Measurements from ENCODE around the gene MYEOV. TPM values are rescaled to one million over a fixed set of nuclear protein-coding genes. Genes with fewer than 3 reads are reported as not detected.

Gene MYEOV
- total and polyA plus RNA-seq, 2 of the 8 experiments (the other 6 are each of a cell fraction or from before 2014, with no cell fraction given), result 0.44 to 0.67 TPM

DNA sequence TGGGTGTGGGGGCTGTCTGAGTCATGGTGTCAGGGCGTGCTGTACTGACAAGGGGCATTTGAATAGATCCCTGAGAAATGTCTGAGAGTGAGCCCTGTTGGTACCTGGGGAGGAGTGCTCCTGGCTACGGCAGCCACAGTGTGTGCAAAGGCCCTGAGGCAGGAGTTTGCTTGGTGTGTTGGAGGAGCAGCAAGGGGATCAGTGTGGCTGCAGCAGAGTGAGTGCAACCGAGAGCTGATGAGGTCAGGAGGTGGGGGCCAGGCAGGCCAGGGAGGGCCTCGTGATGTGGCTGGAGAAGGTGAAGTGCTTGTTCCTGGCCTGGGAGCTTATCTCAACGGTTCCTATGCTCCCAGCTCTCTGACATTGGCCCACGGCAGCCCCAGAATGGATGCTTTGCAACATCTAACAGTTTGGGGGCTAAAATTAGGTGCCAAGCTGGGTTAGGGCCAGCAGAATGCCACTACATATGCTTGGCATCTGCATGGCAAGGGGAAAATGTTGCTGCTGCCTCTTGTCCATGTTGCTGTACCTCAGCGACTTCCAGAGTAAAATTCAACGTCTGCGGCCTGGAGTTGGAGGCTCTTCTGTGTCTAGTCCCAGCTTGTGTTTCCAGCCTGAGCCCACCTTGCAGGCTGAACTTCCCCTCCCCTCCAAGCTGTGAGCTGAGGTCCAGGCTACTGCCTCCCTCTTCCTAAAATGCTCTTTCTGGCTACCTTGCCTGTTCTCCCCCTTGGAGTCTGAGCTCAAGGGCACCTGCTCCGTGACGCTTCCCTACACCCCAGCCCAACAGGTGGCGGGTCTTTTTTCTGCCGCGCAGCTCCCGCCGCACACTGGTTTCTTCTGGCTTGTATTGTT is 48.2 kb upstream of the MYEOV start:
- H3K27me3 ChIP-seq (replicated peaks in 1 of 4; ENCODE audit: control insufficient read depth in 3 of 4, extremely low read depth in 1 of 4, insufficient read depth in 3 of 4, low read length in 3 of 4), result peaks cover 0 to 10% (median 8%) of the 10 kb centered on the region in 4 experiments; a peak in 6 of 7 replicates
- no peaks in the 10 kb centered on the region for H3K9me3 ChIP-seq (ENCODE audit: insufficient read depth in 2 of 2, low read depth in 1 of 2, low read length in 1 of 2)
- H4K20me1 ChIP-seq (replicated peaks in 1 of 2; ENCODE audit: control insufficient read depth in 1 of 2, insufficient read depth in 2 of 2, low read length in 2 of 2), result no peaks in the 10 kb centered on the region
- no peak overlapping the region for H3K4me2 ChIP-seq (ENCODE audit: insufficient read depth in 1 of 2, low read depth in 2 of 2, low read length in 2 of 2)
- no peak overlapping the region for H2BK120ac ChIP-seq (replicated peaks; ENCODE audit: low read depth, low read length)
- peaks cover 6 to 14% (median 8%) of the 10 kb centered on the region in 4 experiments for H3K4me1 ChIP-seq (replicated peaks in 1 of 4; ENCODE audit: control insufficient read depth in 3 of 4, insufficient read depth in 4 of 4, low read length in 3 of 4)
- no peaks in the 10 kb centered on the region for H3K36me3 ChIP-seq (ENCODE audit: control insufficient read depth in 2 of 4, insufficient read depth in 4 of 4, low read length in 3 of 4)
- no peak overlapping the region for H2AK5ac ChIP-seq (ENCODE audit: low read depth, low read length)
- H2BK5ac ChIP-seq (ENCODE audit: low read depth, low read length), result no peak overlapping the region
- no peak overlapping the region for H3K4ac ChIP-seq (replicated peaks; ENCODE audit: insufficient read length, low read depth, low read length)
- H3K79me2 ChIP-seq (ENCODE audit: control insufficient read depth in 1 of 2, insufficient read depth in 2 of 2, low read length in 2 of 2), result no peaks in the 10 kb centered on the region
- no peak overlapping the region for H3K4me3 ChIP-seq (ENCODE audit: extremely low read depth in 1 of 4, insufficient read depth in 2 of 4, low read depth in 3 of 4, low read length in 4 of 4)
- no peak for DNase-seq (ENCODE audit: low read depth in 1 of 2, low spot score in 2 of 2)
- CTCF ChIA-PET (ENCODE audit: partially characterized antibody), result interaction anchor here (0.7 to 5.0 kb wide), 4 partner anchors 12 to 145 kb away, joined by 3 to 17 read pairs (median 4); no protein-coding TSS in a partner anchor
- no peak overlapping the region for H3K27ac ChIP-seq (ENCODE audit: low read depth, low read length)
- 85% methylated on average over 14 of the region's 16 CpGs; no CpG with 5 or more reads in 1 of the 2 experiments for WGBS, 2 experiments (ENCODE audit: extremely low coverage in 1 of 2, insufficient coverage in 1 of 2, insufficient read length in 1 of 2, insufficient replicate concordance in 2 of 2, low coverage in 1 of 2, low lambda C conversion rate in 2 of 2, missing lambda C conversion rate in 1 of 2)
- H4K91ac ChIP-seq (replicated peaks; ENCODE audit: insufficient read length, low read length), result no peak overlapping the region
- H3K18ac ChIP-seq (ENCODE audit: extremely low read depth, low read length), result no peak overlapping the region
- no peak overlapping the region for H2AFZ ChIP-seq (ENCODE audit: low read length)
- peak overlapping the region; percentile 31; the same call in 1 of the 2 replicates for H4K8ac ChIP-seq (ENCODE audit: extremely low read depth, insufficient read depth, low read length)
- peak overlapping the region; percentile 39; the same call in 1 of the 2 replicates for H2BK12ac ChIP-seq (ENCODE audit: low read depth, low read length)
- no peaks in the 10 kb centered on the region for H3K79me1 ChIP-seq (ENCODE audit: low read depth, low read length)
- TF ChIP-seq HDAC6 (IDR thresholded peaks at IDR 0.05; ENCODE audit: low read depth, low read length), result no peak
- POLR2A ChIA-PET (ENCODE audit: partially characterized antibody), result interaction anchor here (1.0 kb wide), 1 partner anchor 425 kb away, joined by 3 read pairs; no protein-coding TSS in a partner anchor
- H3K23me2 ChIP-seq (ENCODE audit: low read depth, low read length), result peaks cover 5% of the 10 kb centered on the region
- H3K56ac ChIP-seq (replicated peaks; ENCODE audit: insufficient read length, low read depth, low read length), result no peak overlapping the region
- no peak overlapping the region for H4K5ac ChIP-seq (ENCODE audit: insufficient read length, low read depth, low read length)
- FAIRE-seq, result no peak
- H2BK15ac ChIP-seq (ENCODE audit: low read length), result no peak overlapping the region
- no peak overlapping the region for H2BK20ac ChIP-seq (ENCODE audit: low read length)
- no peak overlapping the region for H3K14ac ChIP-seq (ENCODE audit: insufficient read length)
- no peak overlapping the region for H3K9ac ChIP-seq (replicated peaks in 1 of 4; ENCODE audit: extremely low read depth in 1 of 4, low read depth in 3 of 4, low read length in 3 of 4)
- H3K23ac ChIP-seq (ENCODE audit: insufficient read length), result no peak overlapping the region

Measured in H1 (cell line).